Keratinocyte (primary cell): ENCODE measurements around the gene GRIA1. TPM values are rescaled to one million over a fixed set of nuclear protein-coding genes. Genes with fewer than 3 reads are reported as not detected.

Experiments
- DNase-seq: peaks from one replicate; pipeline ENCODE4 v3.0.0-alpha.2; 2011; ENCODE audit warnings: low read depth, missing footprints, low spot score
- FAIRE-seq: peaks from 2 replicates; lab custom pipeline; 2011; peaks lifted over from hg19 to GRCh38; lab: Jason Lieb, UNC
- H2AFZ ChIP-seq: 2 replicates; pipeline ENCODE4 v1.6.0; 2012; ENCODE audit warnings: low read length, control low read depth, inconsistent platforms; ENCODE audit not compliant: control insufficient read depth
- H3K27ac ChIP-seq: 2 replicates; pipeline ENCODE4 v1.5.1; 2011; ENCODE audit warnings: low read length; ENCODE audit not compliant: control insufficient read depth, insufficient read depth
- H3K27me3 ChIP-seq: 3 replicates; pipeline ENCODE4 v1.6.0; 2011; ENCODE audit warnings: low read length; ENCODE audit not compliant: control insufficient read depth, insufficient read depth; ENCODE audit errors: extremely low read depth
- H3K36me3 ChIP-seq, 2 experiments: 2 replicates in 1 of 2; 3 replicates in 1 of 2; pipeline ENCODE4 v1.5.1; 2011; ENCODE audit warnings: low read length in 2 of 2, mild to moderate bottlenecking in 1 of 2; ENCODE audit not compliant: control insufficient read depth in 2 of 2, insufficient read depth in 2 of 2; ENCODE audit errors: extremely low read depth in 1 of 2
- H3K4me1 ChIP-seq: 3 replicates; pipeline ENCODE4 v1.5.1; 2011; ENCODE audit warnings: low read length; ENCODE audit not compliant: control insufficient read depth, insufficient read depth; ENCODE audit errors: extremely low read depth
- H3K4me2 ChIP-seq: 3 replicates; pipeline ENCODE4 v1.6.0; 2011; ENCODE audit warnings: low read depth, low read length; ENCODE audit not compliant: control insufficient read depth, insufficient read depth; ENCODE audit errors: extremely low read depth
- H3K4me3 ChIP-seq, 3 experiments: fragments of 200-600 bp in 1 of 3; sonication (generic) in 1 of 3; 2 replicates in 2 of 3; 3 replicates in 1 of 3; pipeline ENCODE4 v1.5.1; 2011 to 2016; ENCODE audit warnings: low read length in 3 of 3, mild to moderate bottlenecking in 3 of 3, control low read depth in 2 of 3, inconsistent platforms in 1 of 3, low read depth in 1 of 3, mixed read lengths in 1 of 3, mixed run types in 1 of 3, moderate library complexity in 1 of 3; ENCODE audit not compliant: control insufficient read depth in 2 of 3, insufficient read depth in 2 of 3; ENCODE audit errors: extremely low read depth in 1 of 3
- H3K79me2 ChIP-seq: 2 replicates; pipeline ENCODE4 v1.6.0; 2012; ENCODE audit warnings: low read length; ENCODE audit not compliant: control insufficient read depth, insufficient read depth
- H3K9ac ChIP-seq: 3 replicates; pipeline ENCODE4 v1.6.0; 2011; ENCODE audit warnings: low read length; ENCODE audit not compliant: control insufficient read depth, insufficient read depth; ENCODE audit errors: extremely low read depth
- H3K9me1 ChIP-seq: 3 replicates; pipeline ENCODE4 v1.6.0; 2011; ENCODE audit warnings: low read length; ENCODE audit not compliant: control insufficient read depth, insufficient read depth; ENCODE audit errors: extremely low read depth
- H3K9me3 ChIP-seq: 2 replicates; pipeline ENCODE4 v1.5.1; 2012; ENCODE audit warnings: low read depth, low read length; ENCODE audit not compliant: control insufficient read depth
- H4K20me1 ChIP-seq: 3 replicates; pipeline ENCODE4 v1.6.0; 2011; ENCODE audit warnings: low read length; ENCODE audit not compliant: control insufficient read depth, insufficient read depth; ENCODE audit errors: extremely low read depth
- EZH2 ChIP-seq: IDR thresholded peaks from one replicate; pipeline ENCODE4 v1.6.1; 2012; ENCODE audit warnings: inconsistent platforms, mild to moderate bottlenecking, low read length, moderate library complexity
- dilution Hi-C: fragments of 300-500 bp; cut with MboI; formaldehyde crosslinking; loops from one replicate; pipeline ENCODE4 v1.7.0; 2020; ENCODE audit warnings: low sequenced_read_pairs; ENCODE audit not compliant: extremely low pct_ligation_motif_present
- polyA plus RNA-seq, 5 experiments: library from polyadenylated mRNA; depleted of rRNA in 3 of 5; stranded (reverse) in 3 of 5; stranded (forward) in 1 of 5; unstranded in 1 of 5; fragments of >200 nt; gene quantifications; 1 replicate in 1 of 5; 2 replicates in 3 of 5; 3 replicates in 1 of 5; pipeline versions ENCODE4 v1.2.1 to v1.2.3, GENCODE V29; 2011 to 2012; ENCODE audit warnings: missing spikeins in 2 of 5, low read depth in 1 of 5, low replicate concordance in 1 of 5
- TF ChIP-seq, protein P1 (sequence below), 3 experiments: IDR thresholded peaks in 1 of 3; conservative IDR thresholded peaks in 1 of 3; optimal IDR thresholded peaks in 1 of 3; 2 replicates in 2 of 3; 3 replicates in 1 of 3; pipeline versions ENCODE3 to v1.5.1; 2011; ENCODE audit warnings: low read length in 3 of 3, mild to moderate bottlenecking in 3 of 3, moderate library complexity in 2 of 3, control low read depth in 1 of 3, inconsistent platforms in 1 of 3; ENCODE audit not compliant: insufficient read depth in 2 of 3; ENCODE audit errors: extremely low read depth in 1 of 3

GRIA1 gene
- polyA plus RNA-seq, 1 donor (not counting 4 experiments of a cell fraction or from before 2014, with no cell fraction given) = not detected

DNA sequence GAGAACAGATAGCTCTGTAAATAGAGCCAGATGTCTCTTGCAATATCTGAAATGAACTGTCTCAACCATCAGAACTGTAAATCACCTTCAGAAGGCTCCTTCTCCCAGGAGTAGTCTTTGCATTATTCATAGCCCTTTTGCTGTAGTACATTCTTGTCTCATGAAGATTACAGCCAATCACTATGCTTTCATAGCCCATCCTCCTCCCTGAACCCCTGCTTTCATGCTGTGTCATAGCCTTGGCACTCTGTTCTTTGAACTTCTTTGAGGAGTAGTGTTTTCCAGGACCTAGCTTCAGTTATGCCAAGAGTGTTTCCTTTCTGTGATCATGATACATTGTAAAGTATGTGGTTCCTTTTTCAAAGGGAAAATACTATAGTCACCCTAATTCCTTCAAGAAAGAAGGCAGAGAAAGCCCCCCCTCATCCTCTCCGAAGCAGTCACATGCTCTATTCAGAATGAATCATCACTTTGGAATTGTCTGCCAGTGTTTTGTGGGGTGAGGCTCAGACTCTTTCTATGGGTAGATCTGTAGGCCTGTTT lies 61.1 kb downstream of the GRIA1 start:
- no peaks in the 10 kb centered on the region for H3K79me2 ChIP-seq
- no peak overlapping the region for H3K4me3 ChIP-seq
- peaks cover 38% of the 10 kb centered on the region for H3K4me1 ChIP-seq
- peak; percentile 77 for DNase-seq
- no peaks in the 10 kb centered on the region for H4K20me1 ChIP-seq
- H3K36me3 ChIP-seq = no peaks in the 10 kb centered on the region
- peak; percentile 99 for FAIRE-seq
- no peaks in the 10 kb centered on the region for H3K27me3 ChIP-seq
- TF ChIP-seq, protein P1, sequence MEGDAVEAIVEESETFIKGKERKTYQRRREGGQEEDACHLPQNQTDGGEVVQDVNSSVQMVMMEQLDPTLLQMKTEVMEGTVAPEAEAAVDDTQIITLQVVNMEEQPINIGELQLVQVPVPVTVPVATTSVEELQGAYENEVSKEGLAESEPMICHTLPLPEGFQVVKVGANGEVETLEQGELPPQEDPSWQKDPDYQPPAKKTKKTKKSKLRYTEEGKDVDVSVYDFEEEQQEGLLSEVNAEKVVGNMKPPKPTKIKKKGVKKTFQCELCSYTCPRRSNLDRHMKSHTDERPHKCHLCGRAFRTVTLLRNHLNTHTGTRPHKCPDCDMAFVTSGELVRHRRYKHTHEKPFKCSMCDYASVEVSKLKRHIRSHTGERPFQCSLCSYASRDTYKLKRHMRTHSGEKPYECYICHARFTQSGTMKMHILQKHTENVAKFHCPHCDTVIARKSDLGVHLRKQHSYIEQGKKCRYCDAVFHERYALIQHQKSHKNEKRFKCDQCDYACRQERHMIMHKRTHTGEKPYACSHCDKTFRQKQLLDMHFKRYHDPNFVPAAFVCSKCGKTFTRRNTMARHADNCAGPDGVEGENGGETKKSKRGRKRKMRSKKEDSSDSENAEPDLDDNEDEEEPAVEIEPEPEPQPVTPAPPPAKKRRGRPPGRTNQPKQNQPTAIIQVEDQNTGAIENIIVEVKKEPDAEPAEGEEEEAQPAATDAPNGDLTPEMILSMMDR (optimal IDR thresholded peaks at IDR 0.05 in 1 of 3, IDR thresholded peaks at IDR 0.05 in 1 of 3, conservative IDR thresholded peaks at IDR 0.05 in 1 of 3; ENCODE audit: extremely low read depth in 1 of 3, insufficient read depth in 2 of 3, low read length in 3 of 3) = no peak
- dilution Hi-C loops = no loop called here
- peak overlapping the region; percentile 53 for H2AFZ ChIP-seq
- H3K4me2 ChIP-seq = peak overlapping the region; percentile 58
- no peaks in the 10 kb centered on the region for H3K9me3 ChIP-seq
- H3K9me1 ChIP-seq = no peaks in the 10 kb centered on the region
- peak overlapping the region; percentile 88 for H3K27ac ChIP-seq
- peak overlapping the region; percentile 54 for H3K9ac ChIP-seq

DNA sequence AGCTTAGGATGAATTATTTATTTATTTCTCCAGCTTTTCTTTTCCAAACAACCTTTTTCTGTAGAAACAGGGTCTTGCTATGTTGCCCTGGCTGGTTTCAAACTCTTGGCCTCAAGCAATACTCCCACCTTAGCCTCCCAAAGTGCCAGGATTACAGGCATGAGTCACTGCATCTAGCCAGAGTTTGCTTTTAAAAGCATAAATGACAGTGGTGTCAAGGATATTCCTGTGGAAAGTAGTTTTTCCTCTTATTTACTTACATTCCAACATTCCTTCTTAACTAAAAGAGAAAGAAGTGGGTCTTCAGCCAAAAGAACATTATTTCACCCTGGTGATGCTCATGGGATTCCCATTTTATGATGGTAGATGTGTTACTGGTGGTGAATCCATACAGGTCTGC lies 62.4 kb downstream of the GRIA1 start:
- Histone ChIP-seq H2AFZ (no peak overlapping the region), H3K9ac (no peak overlapping the region), H3K4me2 (no peak overlapping the region), H3K4me1 (peaks cover 38% of the 10 kb centered on the region), H3K36me3 (no peaks in the 10 kb centered on the region), H3K79me2 (no peaks in the 10 kb centered on the region), H4K20me1 (no peaks in the 10 kb centered on the region), H3K4me3 (no peak overlapping the region), H3K9me1 (no peaks in the 10 kb centered on the region), H3K27ac (no peak overlapping the region), H3K9me3 (no peaks in the 10 kb centered on the region), H3K27me3 (no peaks in the 10 kb centered on the region)
- DNase-seq = no peak
- dilution Hi-C loops = no loop called here
- TF ChIP-seq EZH2 = no peak
- TF ChIP-seq, protein P1 (optimal IDR thresholded peaks at IDR 0.05 in 1 of 3, IDR thresholded peaks at IDR 0.05 in 1 of 3, conservative IDR thresholded peaks at IDR 0.05 in 1 of 3; ENCODE audit: extremely low read depth in 1 of 3, insufficient read depth in 2 of 3, low read length in 3 of 3) = no peak
- FAIRE-seq = peak; percentile 9
